ENCODE results near the gene TRAPPC10.

DNA sequence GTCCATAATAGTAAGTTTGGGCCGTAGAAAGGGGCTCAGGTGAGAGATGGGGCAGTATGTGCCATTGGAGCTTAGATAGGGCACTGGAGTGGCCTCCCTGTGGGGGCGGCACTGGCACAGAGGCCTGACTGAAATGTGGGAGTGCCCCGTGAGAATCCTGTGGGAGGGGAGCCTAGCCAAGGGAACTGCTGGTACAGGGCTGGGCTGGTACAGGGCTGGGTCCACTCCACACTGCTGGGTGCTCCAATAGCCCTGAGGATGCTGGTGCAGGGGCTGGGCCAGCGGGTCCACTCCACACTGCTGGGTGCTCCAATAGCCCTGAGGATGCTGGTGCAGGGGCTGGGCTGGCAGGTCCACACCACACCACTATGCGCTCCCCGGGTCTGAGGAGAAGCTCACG, 50.3 kb downstream of the TRAPPC10 start:
- no peak for TF ChIP-seq POLR2AphosphoS5 (IDR thresholded peaks at IDR 0.05; ENCODE audit: low read depth, low read length)
- TF ChIP-seq TEAD4 (IDR thresholded peaks at IDR 0.05; ENCODE audit: borderline replicate concordance, insufficient read depth): no peak
- TF ChIP-seq MEF2A (IDR thresholded peaks at IDR 0.05; ENCODE audit: borderline replicate concordance, low read depth): no peak
- TF ChIP-seq NRF1 (IDR thresholded peaks at IDR 0.05; ENCODE audit: low read depth, low read length): no peak
- TF ChIP-seq CTCF (IDR thresholded peaks at IDR 0.05): no peak
- no peak for TF ChIP-seq USF1 (IDR thresholded peaks at IDR 0.05; ENCODE audit: borderline replicate concordance, low read depth)
- no peak for TF ChIP-seq TAF1 (IDR thresholded peaks at IDR 0.05; ENCODE audit: borderline replicate concordance, low read depth, low read length)
- TF ChIP-seq JUND (IDR thresholded peaks at IDR 0.05): no peak
